ENCODE results near the gene POMC.

POMC gene

DNA sequence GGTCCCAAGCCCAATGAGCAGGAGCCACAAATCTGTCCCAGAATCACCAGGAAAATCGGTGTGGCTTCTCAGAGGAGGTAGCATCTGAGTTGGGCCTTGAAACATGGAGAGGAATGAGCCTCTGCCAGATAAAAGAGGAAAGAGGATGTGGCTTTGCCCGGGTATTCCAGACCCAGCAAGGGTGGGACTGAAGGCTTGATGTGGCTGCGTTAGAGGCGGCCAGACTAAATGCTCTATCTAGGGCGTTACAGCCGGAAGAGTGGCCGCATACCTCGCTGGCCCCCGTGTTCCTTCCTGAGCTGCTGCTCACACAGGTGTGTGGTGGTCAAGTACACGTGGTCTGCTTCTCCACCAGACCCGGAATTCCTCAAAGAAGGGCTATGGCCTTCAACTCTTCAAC is 33.9 kb upstream of the POMC start:
- Histone ChIP-seq H3K4me1 (peaks cover 40 to 61% (median 50%) of the 10 kb centered on the region in 10 experiments), H3K27me3 (peaks cover 14 to 25% (median 20%) of the 10 kb centered on the region in 11 experiments), H3K9ac (no peak overlapping the region), H3K27ac (no peak overlapping the region), H3K36me3 (no peaks in the 10 kb centered on the region), H4K20me1 (no peaks in the 10 kb centered on the region), H3K4me3 (no peak overlapping the region), H3K4me2 (peak overlapping the region; percentile 63 to 82 (median 75)), H3K9me3 (replicated peaks in 1 of 11) (no peaks in the 10 kb centered on the region)
- no peak for TF ChIP-seq Cebpa-rat (IDR thresholded peaks at IDR 0.05)

DNA sequence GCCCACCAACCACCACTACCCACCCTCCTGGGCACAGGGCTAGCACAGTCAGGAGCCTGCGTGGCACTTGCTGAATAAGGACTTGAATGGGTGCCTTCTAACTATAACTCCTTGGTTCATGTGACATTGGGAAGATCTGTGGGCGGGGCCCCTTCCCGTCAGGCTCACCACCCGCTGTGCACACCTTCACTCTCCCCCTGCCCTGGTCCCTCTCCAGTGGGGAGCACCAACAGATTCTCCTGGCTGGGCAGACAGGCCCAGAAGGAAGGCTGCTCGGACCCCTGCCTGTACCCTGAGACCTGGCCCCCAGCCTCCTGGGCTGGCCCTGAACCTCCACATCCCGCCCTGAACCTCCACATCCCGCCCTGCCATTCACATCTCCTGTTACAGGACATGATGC is 33.4 kb upstream of the POMC start:
- no peaks in the 10 kb centered on the region for H3K9me3 ChIP-seq (replicated peaks in 1 of 11)
- no peak overlapping the region for H3K4me3 ChIP-seq
- H3K9ac ChIP-seq: no peak overlapping the region
- H3K36me3 ChIP-seq: no peaks in the 10 kb centered on the region
- H3K27ac ChIP-seq: no peak overlapping the region
- H3K4me2 ChIP-seq: peak overlapping the region; percentile 63 to 82 (median 75)
- H3K27me3 ChIP-seq: peaks cover 14 to 25% (median 20%) of the 10 kb centered on the region in 11 experiments
- TF ChIP-seq Cebpa-rat (IDR thresholded peaks at IDR 0.05): no peak
- H4K20me1 ChIP-seq: no peaks in the 10 kb centered on the region
- H3K4me1 ChIP-seq: peaks cover 37 to 61% (median 47%) of the 10 kb centered on the region in 10 experiments

DNA sequence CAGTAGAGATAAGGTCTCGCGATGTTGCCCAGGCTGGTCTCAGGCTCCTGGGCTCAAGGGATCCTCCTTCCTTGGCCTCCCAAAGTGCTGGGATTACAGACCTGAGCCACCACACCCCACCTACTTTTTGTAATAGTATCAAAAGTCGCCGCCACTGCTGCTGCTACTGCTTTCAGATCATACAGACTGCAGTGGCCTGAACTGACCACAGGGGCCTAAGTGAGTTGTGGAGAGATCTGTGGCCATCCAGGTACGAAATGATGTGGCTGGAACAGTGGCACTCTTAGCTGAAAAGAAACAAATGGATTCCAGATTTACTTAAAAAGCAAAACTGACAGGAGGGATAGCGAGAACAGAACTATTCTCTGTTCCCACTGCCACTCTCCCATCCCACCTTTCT is 32.9 kb upstream of the POMC start:
- Histone ChIP-seq H3K4me2 (peak overlapping the region in 8 of 11 experiments; percentile 63 to 82 (median 75); a peak in 16 of 22 replicates), H3K4me1 (peaks cover 34 to 59% (median 43%) of the 10 kb centered on the region in 10 experiments)

DNA sequence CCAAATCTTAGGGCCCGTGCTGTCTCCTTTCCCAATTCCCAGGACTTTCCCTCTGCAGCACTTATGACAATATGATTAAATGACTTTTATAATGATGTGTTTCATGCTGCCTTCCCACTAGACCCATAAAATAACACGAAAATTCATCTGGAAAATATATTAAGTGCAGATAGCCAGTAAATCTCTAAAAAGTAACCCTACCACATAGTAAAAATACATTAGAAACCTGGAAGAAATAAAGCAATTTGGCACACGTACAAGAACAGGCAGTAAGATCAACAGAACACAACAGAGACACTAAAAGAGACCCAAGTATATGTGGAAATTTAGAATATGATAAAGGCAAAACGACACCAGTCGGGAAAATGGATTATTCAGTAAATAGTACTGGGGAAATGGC is 30.2 kb upstream of the POMC start:
- Histone ChIP-seq H3K4me2 (peak overlapping the region in 3 of 11 experiments; percentile 61 to 87 (median 68); a peak in 2 of 22 replicates), H3K9me3 (replicated peaks in 1 of 11) (no peaks in the 10 kb centered on the region), H3K27ac (no peak overlapping the region), H3K27me3 (peaks cover 0 to 6% (median 2%) of the 10 kb centered on the region in 11 experiments; a peak in 13 of 22 replicates), H3K36me3 (no peaks in the 10 kb centered on the region), H3K4me1 (peaks cover 26 to 46% (median 31%) of the 10 kb centered on the region in 10 experiments), H3K9ac (no peak overlapping the region), H4K20me1 (peaks cover 0 to 5% (median 0%) of the 10 kb centered on the region in 11 experiments; a peak in 1 of 22 replicates), H3K4me3 (no peak overlapping the region)
- TF ChIP-seq Cebpa-rat (IDR thresholded peaks at IDR 0.05): no peak

More for the DNA sequence above, 32.9 kb upstream of the POMC start:
- Histone ChIP-seq H3K27ac (no peak overlapping the region), H3K9me3 (replicated peaks in 1 of 11) (no peaks in the 10 kb centered on the region), H3K36me3 (no peaks in the 10 kb centered on the region), H3K9ac (no peak overlapping the region), H3K4me3 (no peak overlapping the region), H4K20me1 (peaks cover 0 to under 1% (median 0%) of the 10 kb centered on the region in 11 experiments; a peak in 1 of 22 replicates), H3K27me3 (peaks cover 14 to 25% (median 20%) of the 10 kb centered on the region in 11 experiments)
- no peak for TF ChIP-seq Cebpa-rat (IDR thresholded peaks at IDR 0.05)

DNA sequence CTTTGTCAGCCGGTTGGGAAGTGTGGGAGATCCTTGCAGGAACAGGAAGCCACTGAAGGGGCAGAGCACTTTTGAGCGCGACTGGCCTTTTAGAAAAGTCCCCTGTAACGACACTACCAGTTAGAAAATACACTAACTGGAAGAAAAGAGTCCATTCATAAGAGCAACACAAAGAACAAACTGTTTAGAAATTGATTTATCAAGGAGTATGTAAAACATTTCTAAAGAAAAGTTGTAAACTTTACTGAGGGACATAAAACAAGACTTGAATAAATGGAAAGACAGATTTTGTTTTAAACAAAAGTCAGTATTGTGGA is 29.8 kb upstream of the POMC start:
- no peak overlapping the region for H3K27ac ChIP-seq
- peak overlapping the region; percentile 48 to 87 (median 59) for H3K4me2 ChIP-seq
- H3K4me1 ChIP-seq: peaks cover 26 to 42% (median 30%) of the 10 kb centered on the region in 10 experiments
- no peaks in the 10 kb centered on the region for H3K9me3 ChIP-seq (replicated peaks in 1 of 11)
- no peaks in the 10 kb centered on the region for H3K36me3 ChIP-seq
- no peak for TF ChIP-seq Cebpa-rat (IDR thresholded peaks at IDR 0.05)
- H3K4me3 ChIP-seq: no peak overlapping the region
- H3K27me3 ChIP-seq: peaks cover 0 to 4% (median 0%) of the 10 kb centered on the region in 11 experiments; a peak in 4 of 22 replicates
- H4K20me1 ChIP-seq: peaks cover 0 to 5% (median 0%) of the 10 kb centered on the region in 11 experiments; a peak in 1 of 22 replicates
- no peak overlapping the region for H3K9ac ChIP-seq

DNA sequence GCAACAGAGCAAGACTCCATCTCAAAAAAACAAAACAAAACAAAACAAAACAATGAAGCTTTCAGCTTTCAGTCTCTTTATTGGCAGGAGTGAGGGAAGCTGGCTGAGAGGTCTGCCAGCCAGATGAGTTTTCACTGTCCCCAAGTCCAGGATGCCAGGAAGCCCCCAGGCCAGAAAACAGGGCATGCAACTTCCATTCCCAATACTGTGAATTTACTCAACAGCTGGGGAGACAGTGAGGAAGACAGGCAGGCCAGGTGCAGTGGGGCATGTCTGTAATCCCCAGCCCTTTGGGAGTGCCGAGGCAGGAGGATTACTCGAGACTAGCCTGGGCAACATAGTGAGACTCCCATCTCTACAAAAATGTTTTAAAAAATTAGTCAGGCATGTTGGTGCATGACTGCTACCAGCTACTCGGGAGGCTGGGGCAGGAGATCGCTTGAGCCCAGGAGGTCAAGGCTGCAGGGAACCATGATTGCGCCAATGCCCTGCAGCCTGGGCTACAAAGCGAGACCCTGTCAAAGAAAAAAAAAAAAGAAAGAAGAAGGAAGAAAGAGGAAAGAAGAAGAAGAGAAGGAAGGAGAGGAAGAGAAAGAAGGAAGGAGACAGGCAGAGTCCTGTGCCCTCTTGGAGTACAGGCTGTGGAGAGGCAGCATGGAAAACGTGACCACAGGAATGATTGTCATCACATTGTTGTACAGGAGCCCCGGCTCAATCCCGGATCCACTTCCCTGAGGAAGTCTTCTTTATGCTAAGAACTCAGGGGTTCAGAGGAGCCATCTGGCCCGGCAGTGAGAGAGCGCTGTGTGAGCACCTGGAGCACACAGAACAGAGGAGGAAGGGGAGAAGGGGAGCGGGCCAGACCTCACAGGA is 29.2 kb upstream of the POMC start:
- no peaks in the 10 kb centered on the region for H3K36me3 ChIP-seq

DNA sequence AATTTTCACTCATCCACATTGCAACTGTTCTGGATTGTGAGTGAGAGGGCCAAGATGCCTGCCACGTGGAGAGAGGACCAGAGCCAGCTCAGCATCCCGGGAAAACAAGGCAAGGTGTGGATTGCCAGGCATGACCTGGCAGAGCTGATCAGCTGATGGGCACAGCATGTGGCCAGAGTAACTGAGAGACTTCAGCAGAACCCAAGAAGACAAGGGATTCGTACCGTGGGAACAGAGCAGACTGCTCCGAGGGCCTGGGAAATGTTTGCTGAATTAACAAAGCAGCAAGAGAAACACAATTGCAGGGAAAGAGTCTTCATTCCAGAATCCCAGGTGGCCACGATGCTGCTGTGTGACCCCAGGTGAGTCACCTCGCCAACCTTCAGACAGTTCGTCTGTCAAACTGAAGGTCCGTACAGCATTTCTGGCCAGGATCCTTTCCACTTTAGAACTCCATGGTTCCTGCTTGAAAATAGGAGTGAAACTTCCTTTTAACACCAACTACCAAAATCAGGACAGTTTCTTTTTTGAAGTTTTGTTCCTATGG is 26.3 kb upstream of the POMC start:
- Histone ChIP-seq H3K4me3 (no peak overlapping the region), H3K36me3 (no peaks in the 10 kb centered on the region), H3K27ac (no peak overlapping the region), H3K4me1 (peaks cover 11 to 28% (median 14%) of the 10 kb centered on the region in 10 experiments), H4K20me1 (peaks cover 0 to 5% (median 0%) of the 10 kb centered on the region in 11 experiments; a peak in 1 of 22 replicates), H3K9ac (no peak overlapping the region), H3K4me2 (no peak overlapping the region), H3K9me3 (replicated peaks in 1 of 11) (no peaks in the 10 kb centered on the region), H3K27me3 (peaks cover 0 to 4% (median 0%) of the 10 kb centered on the region in 11 experiments; a peak in 2 of 22 replicates)
- no peak for TF ChIP-seq Cebpa-rat (IDR thresholded peaks at IDR 0.05)

More for the DNA sequence above, 29.2 kb upstream of the POMC start:
- Histone ChIP-seq H4K20me1 (peaks cover 0 to 5% (median 0%) of the 10 kb centered on the region in 11 experiments; a peak in 1 of 22 replicates), H3K4me1 (peaks cover 22 to 37% (median 24%) of the 10 kb centered on the region in 10 experiments), H3K4me2 (peak overlapping the region; percentile 48 to 87 (median 59)), H3K27me3 (peaks cover 0 to 4% (median 0%) of the 10 kb centered on the region in 11 experiments; a peak in 2 of 22 replicates), H3K9me3 (replicated peaks in 1 of 11) (no peaks in the 10 kb centered on the region), H3K9ac (no peak overlapping the region), H3K27ac (no peak overlapping the region), H3K4me3 (no peak overlapping the region)
- TF ChIP-seq Cebpa-rat (IDR thresholded peaks at IDR 0.05): no peak

DNA sequence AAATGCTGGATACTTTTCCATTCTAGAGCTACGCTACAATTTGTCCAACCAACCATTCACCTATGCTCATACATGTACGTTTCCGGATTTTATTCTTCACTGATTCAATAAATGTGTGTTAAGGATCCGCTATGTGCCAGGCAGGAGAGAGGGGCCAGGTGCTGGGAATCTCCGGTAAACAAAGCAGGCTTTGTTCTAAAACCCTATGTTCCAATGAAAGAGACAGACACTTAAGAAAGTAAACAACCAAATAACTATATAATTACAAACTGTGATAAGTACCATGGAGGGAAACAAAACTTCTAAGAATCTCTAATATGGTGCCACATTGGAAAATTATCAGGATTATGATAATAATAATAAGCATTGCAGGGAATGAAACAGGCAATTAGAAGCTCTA is 22.2 kb upstream of the POMC start:
- Histone ChIP-seq H3K9ac (no peak overlapping the region), H3K27ac (no peak overlapping the region), H4K20me1 (no peaks in the 10 kb centered on the region), H3K36me3 (no peaks in the 10 kb centered on the region), H3K4me3 (no peak overlapping the region), H3K27me3 (0 out of 22 replicates have a peak, but pooled peaks cover 0 to 4% (median 0%) of the 10 kb centered on the region in 11 experiments), H3K4me2 (no peak overlapping the region), H3K4me1 (peaks cover 0 to 7% (median 2%) of the 10 kb centered on the region in 10 experiments; a peak in 6 of 20 replicates), H3K9me3 (replicated peaks in 1 of 11) (no peaks in the 10 kb centered on the region)
- TF ChIP-seq Cebpa-rat (IDR thresholded peaks at IDR 0.05): no peak

DNA sequence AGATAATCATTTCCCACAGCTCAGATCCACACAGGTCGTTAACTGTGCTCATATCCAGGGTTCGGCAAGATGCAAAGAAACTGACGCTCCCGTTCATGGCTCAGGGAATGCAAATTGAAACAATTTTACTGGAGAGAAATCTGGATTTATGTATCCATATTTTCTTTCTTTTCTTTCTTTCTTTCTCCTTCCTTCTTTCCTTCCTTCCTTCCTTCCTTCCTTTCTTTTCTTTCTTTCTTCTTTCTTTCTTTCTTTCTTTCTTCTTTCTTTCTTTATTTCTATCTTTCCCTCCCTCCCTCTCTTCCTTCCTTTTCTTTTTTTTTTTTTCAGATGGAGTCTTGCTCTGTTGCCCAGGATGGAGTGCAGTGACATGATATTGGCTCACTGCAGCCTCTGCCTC is 20.0 kb upstream of the POMC start:
- no peaks in the 10 kb centered on the region for H3K9me3 ChIP-seq (replicated peaks in 1 of 11)
- H3K27me3 ChIP-seq: 0 out of 22 replicates have a peak, but pooled peaks cover 0 to 4% (median 0%) of the 10 kb centered on the region in 11 experiments
- H3K36me3 ChIP-seq: no peaks in the 10 kb centered on the region
- no peak overlapping the region for H3K9ac ChIP-seq
- H3K4me2 ChIP-seq: peak overlapping the region in 1 of 11 experiments; percentile 1; a peak in 1 of 22 replicates
- H3K27ac ChIP-seq: no peak overlapping the region
- no peaks in the 10 kb centered on the region for H4K20me1 ChIP-seq
- no peak for TF ChIP-seq Cebpa-rat (IDR thresholded peaks at IDR 0.05)
- H3K4me1 ChIP-seq: peaks cover 0 to 7% (median 2%) of the 10 kb centered on the region in 10 experiments; a peak in 6 of 20 replicates
- no peak overlapping the region for H3K4me3 ChIP-seq
